HG02678 (cell line): Measurements from ENCODE around the gene HCRT.
"Not testable (repeated sequence)": the region's sequence is repeated elsewhere in the genome, so short reads cannot be mapped to it uniquely, and the experiment has no call there.

Source experiments
- ATAC-seq: cut with Tn5 transposase; IDR thresholded peaks from one replicate; pipeline ENCODE4 v1.9.1; 2021; ENCODE audit warnings: mild to moderate bottlenecking, moderate library complexity; ENCODE audit not compliant: unreplicated experiment

Gene HCRT

DNA sequence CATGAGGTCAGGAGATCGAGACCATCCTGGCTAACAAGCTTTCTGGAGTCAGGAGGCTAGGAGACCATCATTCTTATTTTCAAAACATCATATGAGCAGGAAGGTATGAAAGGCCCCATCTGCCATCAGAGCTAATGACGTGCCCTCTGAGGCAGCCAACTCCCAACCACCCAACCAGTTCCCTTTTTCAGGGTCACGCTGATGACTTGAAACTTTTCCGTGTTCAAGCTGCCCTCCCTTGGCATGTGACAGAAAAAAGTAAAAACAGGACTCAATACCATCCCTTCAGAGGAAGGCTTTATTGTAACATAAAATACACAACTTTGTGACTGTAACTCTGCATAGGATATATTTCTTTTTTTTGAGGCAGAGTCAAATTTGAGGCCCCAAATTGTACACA lies 13.6 kb upstream of the HCRT start:
- ATAC-seq: no peak

GRCh38 chr17:42197564-42198156 lies 12.4 kb upstream of the HCRT start:
- ATAC-seq: no peak

DNA sequence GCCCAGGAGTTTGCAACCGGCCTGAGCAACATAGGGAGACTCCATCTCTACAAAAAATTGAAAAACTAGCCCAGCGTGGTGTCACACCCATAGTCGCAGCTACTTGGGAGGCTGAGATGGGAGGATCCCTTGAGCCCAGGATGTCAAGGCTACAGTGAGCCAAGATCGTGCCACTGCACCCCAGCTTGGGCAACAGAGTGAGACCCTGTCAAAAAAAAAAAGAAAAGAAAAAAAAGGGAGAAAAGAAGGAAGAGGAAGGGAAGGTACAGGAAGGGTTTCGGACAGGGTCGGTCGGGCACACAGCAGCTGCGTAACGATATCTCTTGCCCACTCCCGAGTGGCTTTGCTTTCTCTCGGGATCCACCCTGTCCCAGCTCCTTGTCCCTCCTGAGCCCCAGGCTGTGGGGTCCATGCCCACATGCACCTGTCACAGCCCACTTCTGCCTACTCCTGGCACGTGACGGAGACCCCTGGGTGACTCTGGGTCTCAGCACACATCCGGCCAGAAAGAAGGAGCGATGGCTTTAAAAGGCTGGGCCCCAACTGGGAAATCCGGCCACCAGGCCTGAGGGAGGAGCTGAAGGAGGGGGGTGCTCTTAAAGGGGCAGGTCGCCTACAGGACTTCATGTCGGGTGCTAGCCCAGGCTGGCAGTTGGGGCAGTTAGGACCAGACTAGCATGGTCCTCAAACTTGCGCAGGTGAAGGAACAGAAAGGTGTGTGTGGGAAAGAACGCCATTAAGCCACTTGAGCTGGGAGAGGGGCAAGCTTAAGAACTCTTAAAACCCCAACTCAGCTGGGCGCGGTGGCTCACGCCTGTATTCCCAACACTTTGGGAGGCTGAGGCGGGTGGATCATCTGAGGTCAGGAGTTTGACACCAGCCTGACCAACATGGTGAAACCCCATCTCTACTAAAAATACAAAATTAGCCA lies 9.0 kb upstream of the HCRT start, which contains the start of gene GHDC:
TSS of gene GHDC (minus strand) at position 526 of the 931 bp plus-strand sequence. CDS start 913 bp downstream, outside the sequence.
- peak; percentile 95 for ATAC-seq

GRCh38 chr17:42193216-42193968 lies 8.1 kb upstream of the HCRT start:
- ATAC-seq: no peak

- ATAC-seq: no peak
Measured at GRCh38 chr17:42192189-42193126, 7.2 kb upstream of the HCRT start.

- no peak for ATAC-seq
Measured at GRCh38 chr17:42191275-42191608, 6.0 kb upstream of the HCRT start.

DNA sequence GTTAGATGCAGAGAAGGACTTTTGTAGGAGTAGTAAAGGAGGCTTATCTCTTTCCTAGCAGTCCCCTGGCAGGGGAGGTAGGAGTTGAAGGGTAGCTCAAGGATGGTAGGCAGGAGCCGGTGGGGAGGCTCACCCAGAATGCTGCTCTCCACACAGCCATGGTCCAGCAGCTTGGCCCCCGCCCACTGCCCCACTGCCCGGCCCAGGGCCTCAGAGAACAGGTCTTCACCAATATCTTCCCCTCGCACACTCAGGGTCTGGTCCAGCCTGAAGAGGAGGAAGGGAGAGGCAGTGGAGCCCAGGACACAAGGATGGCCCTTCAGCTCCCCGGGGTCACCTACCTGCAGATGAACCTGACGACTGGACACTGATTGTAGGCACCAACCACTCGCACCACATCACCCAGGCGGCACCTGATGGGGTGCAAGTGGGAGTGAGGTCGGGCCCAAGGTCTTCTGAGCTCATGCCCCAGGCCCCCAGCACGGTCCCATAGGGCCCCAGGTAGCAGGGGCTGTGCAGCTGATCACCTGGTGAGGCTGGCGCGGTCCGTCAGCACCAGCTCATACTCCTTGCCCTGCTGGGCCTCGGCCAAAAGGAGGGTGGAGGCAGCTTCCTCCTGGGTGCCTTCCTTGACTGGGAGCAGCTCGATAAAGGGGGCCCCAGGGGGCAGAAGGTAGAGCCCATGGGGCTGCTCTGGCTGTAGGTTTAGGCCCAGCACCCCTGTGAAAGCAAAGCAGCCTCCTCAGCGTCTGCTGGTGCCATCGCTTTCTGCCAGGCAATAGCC lies 5.4 kb upstream of the HCRT start:
- no peak for ATAC-seq

GRCh38 chr17:42189651-42189965 lies 4.4 kb upstream of the HCRT start:
- no peak for ATAC-seq

- no peak for ATAC-seq
Measured at GRCh38 chr17:42188749-42189650, 3.7 kb upstream of the HCRT start.

DNA sequence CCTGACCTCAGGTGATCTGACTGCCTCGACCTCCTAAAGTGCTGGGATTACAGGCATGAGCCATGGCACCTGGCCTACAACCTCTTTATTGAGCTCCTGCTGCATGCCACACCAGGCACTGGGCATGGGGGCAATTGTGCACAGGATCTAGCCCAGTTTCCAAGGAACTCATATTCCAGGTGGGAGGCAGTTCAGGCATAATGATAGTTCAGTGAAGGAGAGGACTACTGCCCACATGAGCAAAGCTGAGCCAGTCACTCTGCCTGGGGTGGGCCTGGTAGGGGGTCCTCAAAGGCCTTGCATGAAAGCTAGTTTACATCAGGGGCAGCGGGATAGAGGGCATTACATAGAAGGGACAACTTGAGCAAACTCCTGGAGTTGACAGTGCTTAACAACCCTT lies 2.6 kb upstream of the HCRT start:
- no peak for ATAC-seq

- not testable (repeated sequence) for ATAC-seq
Measured at GRCh38 chr17:42186191-42186590, 939 bp upstream of the HCRT start.

GRCh38 chr17:42185621-42185930 lies 324 bp upstream of the HCRT start:
- ATAC-seq: no peak

DNA sequence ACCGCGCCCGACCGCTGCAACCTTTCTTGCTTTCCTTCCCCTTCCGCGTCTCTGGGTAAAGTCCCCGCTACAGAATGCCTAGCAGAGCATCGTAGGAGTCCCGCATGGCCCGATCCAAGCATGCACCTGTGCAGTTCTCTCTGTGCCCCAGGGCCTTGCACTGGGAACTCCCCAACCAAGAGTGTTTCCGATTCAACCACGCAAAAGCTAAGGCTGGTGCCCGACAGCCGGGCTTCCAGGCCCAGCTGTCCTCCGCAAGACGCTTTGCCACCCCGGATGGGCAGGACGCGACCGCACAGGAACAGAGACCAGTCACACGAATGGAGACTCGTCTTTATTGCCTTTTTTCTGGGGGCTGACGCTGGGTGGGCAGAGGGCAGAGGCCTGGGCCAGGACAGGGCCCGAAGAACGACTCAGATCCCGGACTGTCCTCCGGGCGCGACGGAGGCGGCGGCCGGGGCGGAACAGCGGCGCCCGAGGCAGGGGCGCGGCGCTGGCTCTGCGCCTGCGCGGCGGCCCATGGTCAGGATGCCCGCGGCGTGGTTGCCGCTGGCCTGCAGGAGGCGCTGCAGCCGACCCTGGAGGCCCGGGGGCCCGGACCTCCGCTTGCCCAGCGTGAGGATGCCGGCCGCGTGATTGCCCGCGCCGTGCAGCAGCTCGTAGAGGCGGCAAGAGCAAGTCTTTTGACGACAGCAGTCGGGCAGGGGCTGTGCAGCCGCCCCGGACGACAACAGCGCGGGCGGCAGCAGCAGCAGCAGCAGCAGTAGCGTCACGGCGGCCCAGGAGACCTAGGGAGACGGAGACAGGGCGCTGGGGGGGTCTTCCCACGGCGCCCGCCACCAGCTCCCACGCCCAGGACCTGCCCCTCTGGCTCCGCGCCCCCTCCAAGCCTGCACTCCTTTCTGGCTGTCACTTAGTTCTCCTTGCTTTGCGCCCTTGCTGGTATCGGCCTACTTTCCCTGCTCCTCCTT lies 1.2 kb downstream of the HCRT start:
- ATAC-seq: peak; percentile 70

DNA sequence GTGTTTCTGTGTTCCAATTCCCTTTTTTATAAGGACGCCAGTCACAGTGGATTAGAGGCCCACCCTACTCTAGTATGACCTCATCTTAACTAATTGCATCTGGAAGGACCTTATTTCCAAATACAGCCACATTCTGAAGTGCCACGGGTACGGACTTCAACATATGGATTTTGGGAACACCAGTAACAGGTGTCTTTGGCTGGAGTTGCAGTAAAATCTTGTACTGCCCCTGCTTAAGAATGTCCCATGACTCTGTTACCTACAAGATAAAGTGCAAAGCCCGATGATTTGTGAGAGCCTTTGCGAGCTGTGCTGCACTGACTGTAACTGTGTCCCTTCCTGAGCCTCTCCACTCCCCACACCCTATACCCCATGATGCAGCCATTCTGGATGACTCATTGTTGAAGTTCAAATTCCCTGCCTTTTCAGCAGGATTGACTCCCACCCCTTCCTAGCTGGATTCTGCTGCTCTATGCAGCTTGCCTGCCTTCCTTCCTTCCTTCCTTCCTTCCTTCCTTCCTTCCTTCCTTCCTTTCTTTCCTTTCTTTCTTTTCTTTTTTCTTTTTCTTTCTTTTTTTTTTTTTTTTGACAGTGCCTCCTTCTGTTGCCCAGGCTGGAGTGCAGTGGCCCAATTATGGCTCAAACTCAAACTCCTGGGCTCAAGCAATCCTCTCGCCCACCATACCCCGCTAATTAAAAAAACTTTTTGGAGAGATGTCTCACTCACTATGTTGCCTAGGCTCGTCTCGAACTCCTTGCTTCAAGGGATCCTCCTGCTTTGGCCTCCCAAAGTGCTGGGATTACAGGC lies 2.1 kb downstream of the HCRT start:
- ATAC-seq: no peak

DNA sequence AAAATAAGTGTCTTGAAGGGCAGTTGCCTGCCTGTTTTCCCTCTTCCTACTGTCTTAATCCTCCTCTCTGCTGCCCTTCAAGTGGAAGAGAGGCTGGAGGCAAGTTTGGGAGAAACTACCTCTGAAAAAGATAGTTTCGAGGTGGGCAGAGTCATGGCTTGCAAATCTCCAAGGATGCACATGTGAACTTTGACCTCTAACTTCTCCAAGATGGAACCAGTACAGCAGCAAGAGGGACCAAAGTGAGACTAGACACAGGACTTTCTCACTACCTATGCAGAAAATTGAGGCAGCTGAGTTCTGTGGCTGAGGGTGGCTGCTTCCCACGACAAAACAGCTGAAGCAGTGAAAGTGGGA lies 3.4 kb downstream of the HCRT start:
- ATAC-seq: no peak

DNA sequence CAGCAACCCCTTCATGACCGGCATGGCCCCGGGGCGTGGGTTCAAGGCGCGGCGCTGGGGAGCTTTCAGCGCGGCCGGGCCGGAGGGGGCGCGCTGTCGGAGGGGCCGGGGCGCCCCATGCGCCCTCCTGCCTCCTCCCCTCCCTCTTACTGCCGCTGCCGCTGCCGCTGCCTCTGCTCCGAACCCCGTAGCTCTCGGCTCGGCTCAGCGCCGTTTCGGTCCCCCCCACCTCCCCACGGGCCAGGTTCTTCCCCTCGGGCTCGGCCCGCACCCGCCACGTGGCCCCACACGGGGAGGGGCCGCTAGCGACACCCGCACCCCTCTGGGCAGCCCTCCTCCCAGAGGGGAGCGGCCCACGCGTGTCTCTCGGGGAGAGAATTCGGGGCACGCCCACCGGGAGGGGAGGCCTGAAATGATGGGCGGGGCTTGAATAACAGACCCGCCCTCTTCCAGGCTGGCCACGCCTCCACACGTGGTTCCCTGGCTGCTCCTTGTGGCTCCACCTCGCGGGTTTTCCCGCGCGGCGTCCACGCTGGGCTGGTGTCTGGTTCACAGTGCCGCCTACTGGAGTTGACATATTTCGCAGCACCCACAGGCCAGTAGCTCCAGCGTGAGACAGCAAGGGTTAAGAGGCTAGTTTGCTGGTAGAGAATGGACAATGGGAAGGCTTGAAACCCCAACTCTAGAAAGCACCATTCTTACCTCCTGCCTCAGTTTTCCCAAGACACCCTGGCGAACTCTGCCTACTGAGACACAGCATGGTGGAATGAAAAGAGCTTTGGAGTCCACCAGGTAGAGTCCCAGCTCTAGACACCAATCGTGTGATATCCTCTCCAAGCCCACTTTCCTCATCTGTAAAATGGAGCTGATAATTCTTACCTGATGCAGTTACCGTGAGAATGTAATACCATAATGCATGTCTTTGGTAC lies 4.1 kb downstream of the HCRT start, which contains the start of gene KCNH4:
TSS of gene KCNH4 (minus strand) at position 221 of the 929 bp plus-strand sequence. CDS start at position 24, 197 bp downstream.
- ATAC-seq: peak; percentile 45
